ENCODE results near the gene NCAPD3. TPM values are rescaled to one million over a fixed set of nuclear protein-coding genes. Genes with fewer than 3 reads are reported as not detected.
"Not testable (repeated sequence)": the region's sequence is repeated elsewhere in the genome, so short reads cannot be mapped to it uniquely, and the experiment has no call there.

Gene NCAPD3
- total RNA-seq, 1 experiment from 2014 or later: 85.0 TPM

DNA sequence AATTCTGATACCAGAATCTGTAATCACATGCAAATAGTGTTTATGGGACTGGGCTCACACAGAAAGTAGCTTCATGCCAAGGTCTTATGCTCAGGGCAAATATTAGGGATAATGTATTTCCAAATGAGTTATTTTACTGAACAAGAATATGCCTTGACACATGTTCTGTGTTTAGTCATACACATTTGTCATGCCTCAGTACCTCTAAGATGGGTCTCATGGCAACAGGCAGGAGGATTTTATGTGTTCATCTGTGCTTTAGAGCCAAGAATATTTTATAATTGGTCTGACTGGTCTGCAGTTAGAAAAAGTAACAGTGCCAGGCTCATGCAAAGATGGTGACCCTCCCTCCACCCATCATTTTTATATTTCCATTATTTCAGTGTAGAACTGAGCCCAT is 105.8 kb downstream of the NCAPD3 start:
- Histone ChIP-seq H3K27ac (ENCODE audit: low read length) (no peak overlapping the region), H3F3A (ENCODE audit: low read length, unreplicated experiment) (no peaks in the 10 kb centered on the region), H3K9ac (ENCODE audit: low read length) (no peak overlapping the region), H3K79me2 (ENCODE audit: low read length) (no peaks in the 10 kb centered on the region), H3K4me2 (ENCODE audit: low read length) (no peak overlapping the region), H2AFZ (ENCODE audit: low read length) (no peak overlapping the region), H4K20me1 (ENCODE audit: low read length) (no peaks in the 10 kb centered on the region), H3K27me3 (ENCODE audit: low read length) (peaks cover 77% of the 10 kb centered on the region), H3K9me3 (ENCODE audit: low read length) (no peaks in the 10 kb centered on the region), H3K4me1 (ENCODE audit: insufficient read depth, low read length) (no peaks in the 10 kb centered on the region), H3K4me3 (ENCODE audit: low read length) (no peak overlapping the region), H3K36me3 (ENCODE audit: low read depth, low read length) (no peaks in the 10 kb centered on the region), H3K9me2 (replicated peaks; ENCODE audit: low read length) (no peaks in the 10 kb centered on the region)
- no TSS peak for BruUV-seq (replicated peaks)
- intact Hi-C loops (cut with micrococcal nuclease): no loop called here
- ChIA-PET POLR2A (ENCODE audit: unreplicated experiment) (no interaction called here), CTCF (no interaction called here)
- TF ChIP-seq EZH2 (IDR thresholded peaks at IDR 0.05; ENCODE audit: low read length, unreplicated experiment) (no peak), EZH2phosphoT487 (IDR thresholded peaks at IDR 0.05; ENCODE audit: borderline replicate concordance, low read length) (no peak)
- TF ChIP-seq, protein P1, sequence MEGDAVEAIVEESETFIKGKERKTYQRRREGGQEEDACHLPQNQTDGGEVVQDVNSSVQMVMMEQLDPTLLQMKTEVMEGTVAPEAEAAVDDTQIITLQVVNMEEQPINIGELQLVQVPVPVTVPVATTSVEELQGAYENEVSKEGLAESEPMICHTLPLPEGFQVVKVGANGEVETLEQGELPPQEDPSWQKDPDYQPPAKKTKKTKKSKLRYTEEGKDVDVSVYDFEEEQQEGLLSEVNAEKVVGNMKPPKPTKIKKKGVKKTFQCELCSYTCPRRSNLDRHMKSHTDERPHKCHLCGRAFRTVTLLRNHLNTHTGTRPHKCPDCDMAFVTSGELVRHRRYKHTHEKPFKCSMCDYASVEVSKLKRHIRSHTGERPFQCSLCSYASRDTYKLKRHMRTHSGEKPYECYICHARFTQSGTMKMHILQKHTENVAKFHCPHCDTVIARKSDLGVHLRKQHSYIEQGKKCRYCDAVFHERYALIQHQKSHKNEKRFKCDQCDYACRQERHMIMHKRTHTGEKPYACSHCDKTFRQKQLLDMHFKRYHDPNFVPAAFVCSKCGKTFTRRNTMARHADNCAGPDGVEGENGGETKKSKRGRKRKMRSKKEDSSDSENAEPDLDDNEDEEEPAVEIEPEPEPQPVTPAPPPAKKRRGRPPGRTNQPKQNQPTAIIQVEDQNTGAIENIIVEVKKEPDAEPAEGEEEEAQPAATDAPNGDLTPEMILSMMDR (conservative IDR thresholded peaks at IDR 0.05; ENCODE audit: low read depth, low read length): no peak
- ATAC-seq (no peak), DNase-seq (no peak)

DNA sequence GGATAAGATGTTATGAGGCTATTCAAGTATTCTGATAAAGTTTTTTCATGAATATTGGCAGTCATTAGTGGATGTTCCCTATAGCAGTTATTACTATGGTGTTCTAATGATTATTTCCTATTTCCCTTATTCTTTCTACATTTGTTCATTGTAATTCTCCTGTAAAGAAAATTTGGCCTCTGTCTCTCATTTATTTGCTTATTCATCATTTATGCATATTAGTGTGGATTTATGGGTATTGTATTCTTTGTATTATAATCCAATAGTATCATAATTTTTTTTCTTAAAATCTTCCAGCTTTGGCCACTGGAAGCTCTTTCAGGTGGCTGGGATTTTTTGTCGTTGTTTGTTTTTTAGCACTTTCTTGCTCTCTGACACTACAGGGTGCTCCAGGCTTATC is 107.6 kb downstream of the NCAPD3 start:
- Histone ChIP-seq H3K36me3 (ENCODE audit: low read depth, low read length) (no peaks in the 10 kb centered on the region), H3K4me1 (ENCODE audit: insufficient read depth, low read length) (no peaks in the 10 kb centered on the region), H3K9me3 (ENCODE audit: low read length) (no peaks in the 10 kb centered on the region), H4K20me1 (ENCODE audit: low read length) (no peaks in the 10 kb centered on the region), H3K4me3 (ENCODE audit: low read length) (no peak overlapping the region), H3K27ac (ENCODE audit: low read length) (no peak overlapping the region), H3K4me2 (ENCODE audit: low read length) (no peak overlapping the region), H2AFZ (ENCODE audit: low read length) (no peak overlapping the region), H3F3A (ENCODE audit: low read length, unreplicated experiment) (no peaks in the 10 kb centered on the region), H3K27me3 (ENCODE audit: low read length) (peaks cover 59% of the 10 kb centered on the region), H3K9me2 (replicated peaks; ENCODE audit: low read length) (no peaks in the 10 kb centered on the region), H3K9ac (ENCODE audit: low read length) (no peak overlapping the region), H3K79me2 (ENCODE audit: low read length) (no peaks in the 10 kb centered on the region)
- intact Hi-C loops (cut with micrococcal nuclease): no loop called here
- POLR2A ChIA-PET (ENCODE audit: unreplicated experiment): no interaction called here
- TF ChIP-seq EZH2 (IDR thresholded peaks at IDR 0.05; ENCODE audit: low read length, unreplicated experiment): no peak
- TF ChIP-seq, protein P1 (conservative IDR thresholded peaks at IDR 0.05; ENCODE audit: low read depth, low read length): no peak
- no peak for TF ChIP-seq EZH2phosphoT487 (IDR thresholded peaks at IDR 0.05; ENCODE audit: borderline replicate concordance, low read length)
- BruUV-seq (replicated peaks): no TSS peak
- no peak for ATAC-seq
- CTCF ChIA-PET: no interaction called here
- no peak for DNase-seq

DNA sequence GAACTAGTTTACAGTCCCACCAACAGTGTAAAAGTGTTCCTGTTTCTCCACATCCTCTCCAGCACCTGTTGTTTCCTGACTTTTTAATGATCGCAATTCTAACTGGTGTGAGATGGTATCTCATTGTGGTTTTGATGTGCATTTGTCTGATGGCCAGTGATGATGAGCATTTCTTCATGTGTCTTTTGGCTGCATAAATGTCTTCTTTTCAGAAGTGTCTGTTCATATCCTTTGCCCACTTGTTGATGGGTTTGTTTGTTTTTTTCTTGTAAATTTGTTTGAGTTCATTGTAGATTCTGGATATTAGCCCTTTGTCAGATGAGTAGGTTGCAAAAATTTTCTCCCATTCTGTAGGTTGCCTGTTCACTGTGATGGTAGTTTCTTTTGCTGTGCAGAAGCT is 110.0 kb downstream of the NCAPD3 start:
- DNase-seq; H3K27ac ChIP-seq (ENCODE audit: low read length); H3F3A ChIP-seq (ENCODE audit: low read length, unreplicated experiment); intact Hi-C loops (cut with micrococcal nuclease); H3K4me3 ChIP-seq (ENCODE audit: low read length); BruUV-seq (replicated peaks); CTCF ChIA-PET; H3K9ac ChIP-seq (ENCODE audit: low read length); H3K9me2 ChIP-seq (replicated peaks; ENCODE audit: low read length); H3K9me3 ChIP-seq (ENCODE audit: low read length); H3K36me3 ChIP-seq (ENCODE audit: low read depth, low read length); H3K4me2 ChIP-seq (ENCODE audit: low read length); H3K4me1 ChIP-seq (ENCODE audit: insufficient read depth, low read length); H4K20me1 ChIP-seq (ENCODE audit: low read length); POLR2A ChIA-PET (ENCODE audit: unreplicated experiment); H2AFZ ChIP-seq (ENCODE audit: low read length); ATAC-seq; H3K79me2 ChIP-seq (ENCODE audit: low read length): not testable (repeated sequence)
- H3K27me3 ChIP-seq (ENCODE audit: low read length): peaks cover 46% of the 10 kb centered on the region

Measured in PC-3 (cell line).